Left cardiac atrium (tissue), 4 donors: ENCODE measurements around the gene CFAP46. TPM values are rescaled to one million over a fixed set of nuclear protein-coding genes. Genes with fewer than 3 reads are reported as not detected.
A peak's percentile ranks its signal among the peaks of the same experiment; 100 is the strongest.
"Not testable (repeated sequence)": the region's sequence is repeated elsewhere in the genome, so short reads cannot be mapped to it uniquely, and the experiment has no call there.

Source experiments
- ATAC-seq, 2 donors: fragments of 200-7000 bp; cut with Tn5 transposase; one replicate each; pipeline ENCODE4 v1.9.1; 2020; ENCODE audit warnings: mild to moderate bottlenecking in 2 of 2, moderate library complexity in 2 of 2
- DNase-seq: peaks from one replicate; pipeline ENCODE4 v3.0.0-alpha.2; 2020
- intact Hi-C, 2 donors: fragments of 100-400 bp; cut with DNase I; formaldehyde crosslinking; loops; one replicate each; pipeline versions ENCODE4 v1.14.1 to v1.15.1; 2022 to 2023
- total RNA-seq, 2 donors: library from RNA; stranded (reverse); fragmentation: NEBNext Ultra II Directional; extraction: Animal tissue kit (Norgen Biotek cat#: 25700); gene quantifications; one replicate each; pipeline ENCODE4 v1.2.1, GENCODE V29; 2021
- donor health status: DM: no; HTN: yes; CAD: no.
- donor health status: DM: no; HTN: yes; CAD: no; lungs with severe emphysema.
- donor health status: DM: yes; HTN: yes; CAD: no.
- donor health status: Dilated cardiomyopathy.

Gene CFAP46
- total RNA-seq, 2 donors from 2014 or later, result 1.2 to 1.7 TPM

DNA sequence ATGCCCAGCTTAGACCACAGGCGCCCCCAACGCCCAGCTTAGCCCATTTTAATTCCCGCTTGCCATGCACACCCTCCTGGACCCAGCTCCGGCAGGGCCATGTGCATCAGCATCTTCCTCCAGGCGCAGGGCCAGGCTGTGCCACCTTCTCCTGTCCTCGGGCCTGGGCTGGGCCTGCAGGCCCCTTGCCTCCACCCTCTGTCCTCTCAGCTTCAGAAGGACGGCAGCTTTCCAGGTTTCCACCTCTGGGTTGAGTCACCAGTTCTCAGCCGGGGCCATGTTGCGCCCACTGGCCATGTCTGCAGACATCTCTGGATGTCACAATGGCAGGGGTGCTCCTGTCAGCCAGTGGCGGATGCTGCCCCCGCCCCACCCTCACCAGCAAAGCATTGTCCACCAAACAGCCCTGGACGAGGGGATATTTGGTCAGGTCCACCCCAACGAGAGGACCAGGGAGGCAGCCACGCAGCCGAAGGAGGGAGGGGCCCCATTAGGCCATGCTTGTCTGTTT, 97.3 kb downstream of the CFAP46 start:
- intact Hi-C loops, result no loop called here
- DNase-seq (no peak), ATAC-seq (no peak)

DNA sequence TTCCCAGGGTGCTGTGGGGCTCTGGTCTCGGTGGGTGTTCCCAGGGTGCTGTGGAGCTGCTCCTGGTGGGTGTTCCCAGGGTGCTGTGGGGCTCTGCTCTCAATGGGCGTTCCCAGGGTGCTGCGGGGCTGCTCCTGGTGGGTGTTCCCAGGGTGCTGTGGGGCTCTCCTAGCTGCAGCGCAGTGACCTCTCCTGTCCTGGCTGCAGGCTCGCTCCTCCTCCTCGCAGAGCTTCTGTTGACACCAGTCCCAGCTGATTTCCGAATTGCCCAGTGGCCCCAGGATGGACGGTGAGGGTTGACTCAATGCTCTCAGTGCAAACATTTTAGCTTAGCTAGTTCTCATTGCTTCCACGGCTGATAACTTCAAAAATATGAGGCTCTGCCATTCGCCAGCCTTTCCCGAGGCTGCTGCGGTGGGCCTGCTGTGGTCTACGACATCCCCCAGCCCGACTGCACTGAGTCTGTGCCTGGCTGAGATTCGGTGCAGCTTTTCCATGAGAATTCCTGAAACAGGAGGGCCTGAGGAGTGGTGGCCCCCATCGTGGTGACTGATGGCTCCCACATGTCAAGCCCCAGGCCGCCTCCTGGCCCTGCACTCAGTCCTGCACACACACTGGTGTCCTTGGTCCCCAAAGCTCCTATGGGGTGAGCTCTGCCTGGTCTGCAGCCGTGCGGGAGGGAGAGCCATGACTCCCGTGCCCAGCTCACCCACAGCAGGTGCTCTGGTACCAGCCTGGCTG, 98.1 kb downstream of the CFAP46 start:
- intact Hi-C loops, result no loop called here
- DNase-seq, result no peak
- no peak for ATAC-seq

DNA sequence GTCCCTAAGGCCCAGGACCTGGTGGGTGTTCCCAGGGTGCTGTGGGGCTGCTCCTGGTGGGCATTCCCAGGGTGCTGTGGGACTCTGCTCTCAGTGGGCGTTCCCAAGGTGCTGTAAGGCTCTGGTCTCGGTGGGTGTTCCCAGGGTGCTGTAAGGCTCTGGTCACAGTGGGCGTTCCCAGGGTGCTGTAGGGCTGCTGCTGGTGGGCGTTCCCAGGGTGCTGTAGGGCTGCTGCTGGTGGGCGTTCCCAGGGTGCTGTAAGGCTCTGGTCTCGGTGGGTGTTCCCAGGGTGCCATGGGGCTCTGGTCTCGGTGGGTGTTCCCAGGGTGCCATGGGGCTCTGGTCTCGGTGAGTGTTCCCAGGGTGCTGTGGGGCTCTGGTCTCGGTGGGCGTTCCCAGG, 99.1 kb downstream of the CFAP46 start:
- intact Hi-C loops, ATAC-seq, DNase-seq: not testable (repeated sequence)

DNA sequence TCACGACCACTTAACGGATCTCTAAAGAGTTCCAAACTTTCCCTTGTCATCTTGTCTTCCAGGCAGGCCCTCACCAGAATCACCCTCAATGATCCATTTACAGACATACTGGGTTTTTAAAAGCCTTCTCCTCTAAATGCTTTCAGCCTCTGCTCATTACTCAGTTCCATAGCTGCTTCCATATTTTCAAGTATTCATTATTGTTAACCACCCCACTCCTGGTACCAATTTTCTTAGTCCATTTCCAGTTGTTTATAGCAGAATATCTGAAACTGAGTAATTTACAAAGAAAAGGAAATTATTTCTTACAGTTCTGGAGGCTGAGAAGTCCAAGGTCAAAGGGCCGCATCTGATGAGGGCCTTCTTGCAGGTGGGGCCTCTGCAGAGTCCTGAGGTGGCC, 100.0 kb downstream of the CFAP46 start:
- DNase-seq (no peak), ATAC-seq (no peak)
- intact Hi-C loops, result no loop called here

DNA sequence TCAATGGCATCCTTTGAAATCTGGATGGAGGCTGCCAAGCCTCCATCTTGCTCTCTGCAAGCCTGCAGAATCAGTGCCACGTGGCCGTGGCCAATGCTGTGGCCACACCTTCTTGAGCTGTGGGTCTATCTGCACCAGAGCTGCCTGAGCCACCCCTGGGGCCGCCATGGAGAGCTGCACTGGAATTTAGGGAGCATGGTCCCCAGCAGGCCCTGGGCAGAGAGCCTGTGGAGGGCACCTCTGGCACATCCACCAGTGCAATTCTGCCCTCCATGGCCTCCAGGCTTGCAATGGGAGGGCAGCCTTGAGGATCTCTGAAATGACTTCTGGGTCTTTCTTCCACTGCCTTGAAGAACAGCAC, 100.8 kb downstream of the CFAP46 start:
- DNase-seq (no peak), ATAC-seq (no peak)
- intact Hi-C loops, result no loop called here

DNA sequence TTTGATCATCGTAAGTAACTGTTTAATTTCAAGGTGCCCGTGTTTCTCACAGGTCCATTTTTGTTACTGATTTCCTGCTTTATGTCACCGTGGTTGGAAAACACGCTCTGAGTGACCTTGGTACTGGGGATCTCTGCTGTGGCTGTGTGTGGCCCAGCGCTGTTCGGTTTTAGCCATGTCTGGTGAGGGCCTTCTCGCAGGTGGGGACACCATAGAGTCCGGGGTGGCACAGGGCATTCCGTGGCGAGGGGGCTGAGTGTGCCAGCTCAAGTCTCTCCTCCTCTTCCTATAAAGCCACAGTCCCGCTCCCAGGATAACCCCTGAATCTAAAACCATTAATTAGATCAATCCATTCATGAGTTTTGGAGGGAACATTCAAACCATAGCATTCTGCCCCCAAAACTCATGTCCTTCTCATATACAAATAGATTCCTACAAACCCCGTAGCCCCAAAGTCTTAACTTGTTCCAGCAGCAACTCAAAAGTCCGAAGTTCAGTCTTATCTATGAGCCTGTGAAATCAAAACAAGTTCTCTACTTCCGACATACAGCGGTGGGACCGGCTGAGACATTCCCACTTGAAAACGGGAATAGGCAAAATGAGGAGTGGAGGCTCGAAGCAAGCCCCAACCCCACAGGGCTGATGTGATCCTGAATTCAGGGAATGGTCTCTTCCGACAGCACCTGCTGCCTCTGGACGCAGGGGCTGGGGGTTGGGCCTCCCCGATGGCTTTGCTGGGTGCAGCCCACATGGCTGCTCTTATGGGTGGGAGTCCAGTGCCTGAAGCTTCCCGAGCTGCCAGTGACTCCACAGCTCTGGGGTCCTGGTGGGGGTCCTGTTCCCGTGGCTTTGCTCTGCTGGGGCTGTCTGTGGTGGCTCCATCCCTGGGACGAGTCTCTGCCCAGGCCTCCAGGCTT, 101.4 kb downstream of the CFAP46 start:
- intact Hi-C loops, result no loop called here
- DNase-seq (no peak), ATAC-seq (no peak)

DNA sequence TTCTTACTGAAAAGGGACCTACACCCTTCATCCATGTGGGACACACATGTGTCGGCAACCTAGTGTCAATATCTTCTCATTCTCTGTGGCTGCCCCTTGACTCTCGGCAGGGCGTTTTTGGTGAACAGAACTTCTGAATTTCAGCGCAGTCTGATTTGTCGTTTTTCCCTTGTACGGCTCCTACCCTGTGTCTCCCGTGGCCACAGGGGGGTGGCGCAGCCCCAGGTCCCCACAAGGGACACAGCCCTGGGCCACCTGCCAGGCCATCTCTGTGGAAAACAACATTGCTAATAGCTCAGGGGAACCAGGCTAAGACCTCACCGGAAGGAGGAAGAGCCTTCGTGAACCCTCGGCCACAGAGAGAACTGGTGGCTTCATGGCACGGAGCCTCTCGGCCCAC, 103.3 kb downstream of the CFAP46 start:
- ATAC-seq, result no peak
- no peak for DNase-seq

DNA sequence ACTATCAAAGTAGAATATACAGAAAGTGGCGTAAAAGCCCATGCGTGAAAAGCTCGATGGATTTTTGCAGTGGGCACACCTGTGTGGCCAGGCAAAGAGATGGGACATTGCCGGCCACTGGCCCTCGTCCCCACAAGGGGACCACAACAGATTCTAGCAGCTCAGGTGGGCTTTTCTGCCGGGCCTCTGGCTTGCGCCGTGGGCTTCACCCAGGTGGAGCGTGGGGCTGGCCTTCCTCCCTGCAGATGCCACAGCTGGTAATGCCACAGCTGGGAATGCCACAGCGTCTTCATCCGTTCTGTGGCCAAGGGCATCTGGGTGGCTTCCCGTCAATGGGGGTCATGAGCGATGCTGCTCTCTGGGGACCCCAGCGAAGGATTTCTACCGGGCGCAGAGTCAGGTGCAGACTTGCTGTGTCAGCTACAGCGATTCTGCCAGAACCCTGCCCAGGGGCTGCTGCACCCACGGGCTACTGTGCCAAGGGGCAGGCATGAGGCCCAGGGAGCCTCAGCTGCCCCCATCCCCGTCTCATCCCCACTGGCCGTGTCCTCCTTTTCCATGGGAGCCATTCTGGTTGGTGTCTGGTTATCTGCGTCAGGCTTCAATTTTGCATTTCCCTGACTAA, 103.9 kb downstream of the CFAP46 start:
- ATAC-seq, result no peak
- no peak for DNase-seq
- intact Hi-C loops, result loop anchor here (5.0 to 10.0 kb wide), 2 partner anchors 284 to 286 kb away; no protein-coding TSS in a partner anchor

More for the DNA sequence above, 103.3 kb downstream of the CFAP46 start:
- intact Hi-C loops, result loop anchor here (5.0 to 10.0 kb wide), 2 partner anchors 283 to 286 kb away; no protein-coding TSS in a partner anchor

DNA sequence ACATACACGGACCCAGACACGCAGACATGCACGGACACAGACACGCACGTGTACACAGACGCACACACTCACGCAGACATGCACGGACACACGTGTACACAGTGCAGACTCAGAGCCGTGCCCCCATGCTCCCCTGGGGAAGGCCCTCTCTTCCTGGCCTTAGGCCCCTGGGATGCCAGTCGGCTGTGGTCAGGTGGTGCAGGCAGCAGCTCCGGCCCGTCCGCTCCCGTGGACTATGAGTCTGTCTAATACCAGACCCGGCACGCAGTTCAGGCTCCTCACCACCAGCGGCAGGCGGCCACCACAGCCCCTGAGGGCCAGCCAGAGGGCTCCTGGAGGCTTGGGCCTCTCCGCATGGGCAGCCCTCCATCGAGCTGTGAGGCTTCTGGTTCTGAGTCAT, 104.5 kb downstream of the CFAP46 start:
- ATAC-seq (no peak), DNase-seq (no peak)
- intact Hi-C loops, result loop anchor here (5.0 to 10.0 kb wide), 2 partner anchors 284 to 287 kb away; no protein-coding TSS in a partner anchor

DNA sequence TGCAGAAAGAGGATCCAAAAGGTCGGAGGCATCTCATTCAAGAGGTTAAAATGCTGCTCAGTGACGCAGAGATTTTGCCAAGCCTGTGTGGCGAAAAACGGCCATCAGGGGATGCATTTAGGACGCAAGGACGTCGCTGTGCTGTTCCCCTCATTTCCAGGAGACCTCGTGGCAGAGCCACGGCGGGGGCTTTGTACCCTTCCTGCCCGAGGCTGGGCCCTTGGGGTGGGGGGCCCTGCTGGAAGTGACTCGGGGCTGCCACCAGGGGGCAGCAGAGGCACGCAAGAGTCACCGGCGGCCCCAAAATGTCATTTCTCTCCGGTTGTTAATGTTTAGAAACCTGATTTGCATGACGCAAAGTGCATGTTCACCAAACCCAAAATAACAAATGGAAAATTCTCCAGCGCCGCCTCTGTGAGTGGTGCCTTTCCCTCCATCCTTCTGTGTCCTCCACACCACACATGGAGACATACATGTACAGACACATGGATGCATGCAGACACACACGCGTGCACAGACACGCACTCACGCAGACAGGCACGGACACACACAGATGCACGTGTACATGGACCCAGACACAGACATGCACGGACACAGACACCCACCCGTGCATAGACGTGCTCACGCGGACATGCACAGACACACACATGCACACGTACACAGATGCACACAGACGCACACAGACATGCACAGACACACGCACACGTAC, 105.4 kb downstream of the CFAP46 start:
- no peak for DNase-seq
- intact Hi-C loops, result loop anchor here (5.0 to 10.0 kb wide), 2 partner anchors 285 to 288 kb away; no protein-coding TSS in a partner anchor
- ATAC-seq, result peak; percentile 51 to 61

DNA sequence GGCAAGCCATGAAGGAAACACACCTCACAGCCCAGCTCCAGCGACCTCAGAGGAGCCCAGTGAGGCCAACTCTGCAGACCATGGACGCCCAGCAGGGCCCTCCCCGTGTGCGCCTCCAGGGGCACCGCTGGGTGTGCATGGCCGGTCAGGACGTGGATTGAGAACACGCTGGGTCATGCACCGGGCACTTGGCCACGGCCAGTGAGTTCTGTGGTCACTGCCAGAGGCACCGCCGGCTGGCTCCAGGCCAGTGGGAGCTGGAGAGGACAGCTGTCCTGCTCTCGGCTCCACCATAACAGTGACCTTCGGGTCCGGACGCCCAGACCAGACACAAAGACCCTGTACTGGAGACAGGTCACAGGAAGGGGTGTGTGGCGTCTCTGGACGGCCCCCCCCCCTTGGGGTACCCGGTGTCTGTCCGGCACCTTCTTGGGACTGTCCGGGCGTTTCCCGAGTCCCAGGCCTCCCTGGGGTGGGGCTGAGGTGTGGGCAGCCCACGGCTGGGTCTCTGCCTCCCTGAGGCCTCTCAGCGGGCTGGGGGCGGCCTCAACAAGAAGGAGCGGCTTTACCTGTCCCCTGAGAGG, 106.0 kb downstream of the CFAP46 start:
- peak; percentile 55 to 57 for ATAC-seq
- no peak for DNase-seq

DNA sequence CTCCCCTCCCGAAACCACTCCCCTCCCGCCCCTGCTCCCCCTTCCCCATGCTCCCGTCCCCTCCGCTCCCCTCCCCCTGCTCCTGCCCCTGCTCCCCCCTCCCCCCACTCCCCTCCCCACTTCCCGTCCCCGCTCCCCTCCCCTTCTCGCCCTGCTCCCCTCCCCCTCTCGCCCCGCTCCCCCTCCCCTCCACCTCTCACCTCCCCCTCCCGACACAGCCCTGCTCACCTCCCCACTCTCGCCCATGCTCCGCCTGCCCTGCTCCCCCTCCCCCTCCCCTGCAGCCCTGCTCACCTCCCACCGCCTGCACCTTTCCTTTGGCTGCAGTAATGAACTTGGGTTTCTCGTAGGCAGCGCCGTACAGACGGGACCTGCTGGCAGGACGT, 106.5 kb downstream of the CFAP46 start:
- DNase-seq (no peak), ATAC-seq (no peak)
- intact Hi-C loops, result loop anchor here (5.0 to 10.0 kb wide), 2 partner anchors 286 to 289 kb away; no protein-coding TSS in a partner anchor

More for the DNA sequence above, 106.0 kb downstream of the CFAP46 start:
- intact Hi-C loops, result loop anchor here (5.0 to 10.0 kb wide), 2 partner anchors 286 to 288 kb away; no protein-coding TSS in a partner anchor

DNA sequence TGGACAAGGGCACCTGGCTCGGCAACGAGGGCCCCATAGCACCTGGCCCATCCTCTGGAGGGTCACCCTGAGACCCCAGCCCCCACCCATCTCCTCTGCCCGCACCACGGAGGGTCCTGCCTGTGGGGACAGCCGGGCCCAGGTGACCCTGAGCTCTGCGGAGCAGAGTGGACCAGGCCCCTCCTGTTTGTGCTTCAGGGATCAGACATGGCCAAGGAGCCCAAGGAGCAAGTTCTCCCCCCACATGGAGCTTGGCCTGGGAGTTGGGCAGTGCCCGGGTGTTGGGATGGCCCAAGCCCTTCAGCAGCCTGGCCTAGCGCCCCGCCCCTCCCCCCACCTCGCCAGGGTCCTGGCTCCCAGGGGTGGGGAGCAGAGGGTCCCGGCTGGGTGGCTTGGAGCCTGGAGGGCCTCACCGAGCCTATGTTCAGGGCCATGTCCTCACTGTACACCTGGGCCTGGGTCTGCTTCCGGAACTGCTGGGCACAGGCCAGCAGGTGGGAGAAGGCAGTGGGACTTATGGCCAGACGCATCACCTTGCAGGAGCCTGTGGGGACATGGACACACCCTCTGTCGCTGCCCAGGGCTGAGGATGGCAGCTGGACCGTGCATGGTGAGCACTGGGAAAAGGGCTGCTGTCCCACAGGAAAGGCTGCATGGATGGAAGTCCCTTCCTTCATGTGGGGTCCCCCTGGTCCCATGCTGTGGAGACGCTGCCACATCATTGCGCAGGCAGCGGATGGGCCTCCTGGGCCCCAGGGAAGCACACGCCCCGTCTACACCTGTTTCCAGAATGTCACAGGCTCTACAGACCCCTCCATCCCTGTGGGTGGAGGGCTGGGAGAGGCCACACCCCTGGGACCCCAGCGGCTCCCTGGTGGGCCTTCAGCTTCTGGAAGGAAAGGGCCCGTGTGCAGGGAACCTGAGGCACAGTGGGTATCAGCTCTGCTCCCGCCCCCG, 107.2 kb downstream of the CFAP46 start:
- intact Hi-C loops, result loop anchor here (5.0 to 10.0 kb wide), 2 partner anchors 287 to 290 kb away; no protein-coding TSS in a partner anchor
- DNase-seq (no peak), ATAC-seq (no peak)

DNA sequence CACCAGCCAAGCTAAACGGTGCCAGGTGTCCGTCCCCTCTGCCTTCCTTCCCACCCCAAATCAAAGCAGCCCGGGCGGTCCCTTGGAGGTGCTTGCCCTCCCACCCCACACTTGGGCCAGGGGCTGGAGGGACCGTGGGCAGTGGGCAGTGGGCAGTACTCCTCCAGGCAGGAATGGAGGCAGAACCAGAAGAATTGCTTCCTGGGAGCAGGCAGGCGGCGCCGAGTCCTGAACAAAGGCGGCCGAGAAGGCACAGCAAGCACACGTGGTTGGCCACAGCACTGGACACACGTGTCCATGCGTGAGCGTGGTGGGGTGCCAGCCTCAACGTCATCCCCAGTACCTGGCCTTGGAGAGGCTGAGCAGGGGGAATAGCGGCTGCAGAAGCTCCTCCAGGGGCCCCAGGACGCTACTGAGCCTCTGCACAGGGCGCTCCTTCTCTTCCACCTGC, 108.0 kb downstream of the CFAP46 start:
- no peak for ATAC-seq
- DNase-seq, result no peak
- intact Hi-C loops, result loop anchor here in 1 of 2 donors (10.0 kb wide), 1 partner anchor 290 kb away; no protein-coding TSS in a partner anchor

DNA sequence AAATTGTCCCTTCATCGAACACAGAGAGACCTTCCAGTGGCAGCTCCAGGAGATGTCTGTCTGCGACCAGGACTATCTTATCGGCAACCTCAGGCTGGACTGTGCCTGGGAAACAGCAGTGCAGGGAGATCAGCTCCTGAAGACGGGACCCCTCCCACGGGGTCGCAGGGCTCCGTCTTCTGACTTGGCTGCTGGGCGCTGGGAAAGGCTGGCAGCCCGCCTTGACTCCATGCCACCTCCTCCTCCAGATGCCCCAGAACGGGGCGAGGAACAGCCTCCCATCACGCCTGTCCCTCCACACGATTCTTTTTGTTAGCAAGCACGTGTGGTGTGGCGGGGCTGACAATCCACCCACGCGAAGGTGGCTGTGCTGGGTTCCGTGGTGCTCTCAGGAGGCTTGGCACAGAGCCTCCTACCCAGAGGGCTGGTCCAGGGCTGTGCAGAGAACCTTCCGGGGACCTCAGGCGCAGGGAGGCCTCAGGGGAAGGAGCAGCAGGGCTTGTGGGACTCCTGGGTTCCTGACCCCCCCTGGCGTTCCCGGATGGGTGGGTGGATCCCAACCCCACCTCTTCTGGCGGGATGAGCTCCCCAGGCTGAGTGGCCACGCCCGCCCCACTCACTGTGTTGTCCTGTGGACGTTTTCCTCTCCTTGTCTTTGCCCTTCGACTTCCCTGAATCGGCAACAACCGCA, 108.8 kb downstream of the CFAP46 start:
- no peak for DNase-seq
- intact Hi-C loops, result loop anchor here in 1 of 2 donors (10.0 kb wide), 1 partner anchor 291 kb away; no protein-coding TSS in a partner anchor
- ATAC-seq, result no peak
